MM.1S (cell line): ENCODE measurements around the gene SMIM26.
A peak's percentile ranks its signal among the peaks of the same experiment; 100 is the strongest.
"Not testable (repeated sequence)": the region's sequence is repeated elsewhere in the genome, so short reads cannot be mapped to it uniquely, and the experiment has no call there.

ENCODE experiments used
- DNase-seq: peaks from one replicate; pipeline ENCODE4 v3.0.0-alpha.2; 2015
- H2AFZ ChIP-seq: fragments of 300-600 bp; sonication (generic); 2 replicates; pipeline ENCODE4 v1.6.0; 2016; ENCODE audit warnings: antibody characterized with exemption, low read length
- H3F3A ChIP-seq: fragments of 300-600 bp; sonication (generic); 2 replicates; pipeline ENCODE4 v1.6.1; 2016; ENCODE audit warnings: mild to moderate bottlenecking, antibody characterized with exemption, low read length, moderate library complexity, mixed read lengths; ENCODE audit not compliant: insufficient read depth
- H3K27ac ChIP-seq: fragments of 300-600 bp; sonication (generic); 2 replicates; pipeline ENCODE4 v1.5.1; 2016; ENCODE audit warnings: mild to moderate bottlenecking, low read length
- H3K27me3 ChIP-seq: fragments of 300-600 bp; sonication (generic); replicated peaks from 2 replicates; pipeline ENCODE4 v1.6.0; 2016; ENCODE audit warnings: low read length; ENCODE audit not compliant: insufficient read depth
- H3K36me3 ChIP-seq: fragments of 300-600 bp; sonication (generic); replicated peaks from 2 replicates; pipeline ENCODE4 v1.6.1; 2016; ENCODE audit warnings: mild to moderate bottlenecking, low read length, mixed read lengths; ENCODE audit not compliant: insufficient read depth
- H3K4me1 ChIP-seq: fragments of 300-600 bp; sonication (generic); 2 replicates; pipeline ENCODE4 v1.6.1; 2016; ENCODE audit warnings: low read length, mixed read lengths
- H3K4me2 ChIP-seq: fragments of 300-600 bp; sonication (generic); 2 replicates; pipeline ENCODE4 v1.6.0; 2016; ENCODE audit warnings: low read depth, low read length
- H3K4me3 ChIP-seq: fragments of 300-600 bp; sonication (generic); 2 replicates; pipeline ENCODE4 v1.5.1; 2016; ENCODE audit warnings: low read length, mixed read lengths
- H3K79me2 ChIP-seq: fragments of 300-600 bp; sonication (generic); 2 replicates; pipeline ENCODE4 v1.6.1; 2016; ENCODE audit warnings: mixed run types, low read length, mixed read lengths
- H3K9ac ChIP-seq: fragments of 300-600 bp; sonication (generic); 2 replicates; pipeline ENCODE4 v1.6.1; 2016; ENCODE audit warnings: low read length, mixed read lengths
- H3K9me2 ChIP-seq: fragments of 300-600 bp; sonication (generic); replicated peaks from 2 replicates; pipeline ENCODE4 v1.6.1; 2016; ENCODE audit warnings: mild to moderate bottlenecking, low read length, mixed read lengths; ENCODE audit not compliant: insufficient read depth
- H3K9me3 ChIP-seq: fragments of 300-600 bp; sonication (generic); replicated peaks from 2 replicates; pipeline ENCODE4 v1.6.1; 2016; ENCODE audit warnings: mild to moderate bottlenecking, low read length, mixed read lengths; ENCODE audit not compliant: insufficient read depth
- H4K20me1 ChIP-seq: fragments of 300-600 bp; sonication (generic); 2 replicates; pipeline ENCODE4 v1.6.1; 2016; ENCODE audit warnings: mild to moderate bottlenecking, low read length, moderate library complexity, mixed read lengths; ENCODE audit not compliant: insufficient read depth
- CTCF ChIP-seq: fragments of 300-600 bp; sonication (generic); IDR thresholded peaks from 2 replicates; pipeline ENCODE4 v1.5.1; 2016; ENCODE audit warnings: antibody characterized with exemption, low read length, mixed read lengths
- EZH2 ChIP-seq: fragments of 300-600 bp; sonication (generic); optimal IDR thresholded peaks from 2 replicates; pipeline ENCODE3; 2017; ENCODE audit warnings: low read depth, mild to moderate bottlenecking, antibody characterized with exemption, low read length, mixed read lengths
- EZH2phosphoT487 ChIP-seq: fragments of 300-600 bp; sonication (generic); IDR thresholded peaks from 2 replicates; pipeline ENCODE4 v1.6.1; 2018; ENCODE audit warnings: antibody characterized with exemption, low read length

The SMIM26 gene

GRCh38 chr20:18566892-18567738 is at the start of gene SMIM26:
SMIM26 (plus strand) TSS chr20:18567432; CDS start chr20:18567479, 47 bp downstream.
- H3K27ac ChIP-seq = peak within 1 kb of the TSS; percentile 53; the same call in 1 of the 2 replicates
- H4K20me1 ChIP-seq = no peaks in the 10 kb centered on the region
- H3K36me3 ChIP-seq = no peaks in the 10 kb centered on the region
- no peaks in the 10 kb centered on the region for H3K9me3 ChIP-seq
- no peaks in the 10 kb centered on the region for H3K27me3 ChIP-seq
- H2AFZ ChIP-seq = peak within 1 kb of the TSS; percentile 96
- no peaks in the 10 kb centered on the region for H3K9me2 ChIP-seq
- peak; percentile 98 for DNase-seq
- H3K4me3 ChIP-seq = peak within 1 kb of the TSS; percentile 93
- peaks cover 21% of the 10 kb centered on the region for H3F3A ChIP-seq
- H3K9ac ChIP-seq = peak within 1 kb of the TSS; percentile 89
- no peak for TF ChIP-seq EZH2phosphoT487
- TF ChIP-seq CTCF = no peak
- TF ChIP-seq EZH2 = no peak
- H3K4me2 ChIP-seq = peak within 1 kb of the TSS; percentile 89
- H3K79me2 ChIP-seq = peaks cover 21% of the 10 kb centered on the region
- peaks cover 4% of the 10 kb centered on the region; the same call in 1 of the 2 replicates for H3K4me1 ChIP-seq

- DNase-seq, H3K4me1 ChIP-seq, H3K9me3 ChIP-seq, H2AFZ ChIP-seq, H3K9ac ChIP-seq, H3K4me3 ChIP-seq, H3K4me2 ChIP-seq, H3K27me3 ChIP-seq, H4K20me1 ChIP-seq, H3K27ac ChIP-seq, H3F3A ChIP-seq, H3K9me2 ChIP-seq: not testable (repeated sequence)
- Histone ChIP-seq H3K79me2 (peaks cover 13% of the 10 kb centered on the region), H3K36me3 (peaks cover 17% of the 10 kb centered on the region; the same call in 1 of the 2 replicates)
These were observed 45.2 kb upstream of the SMIM26 start for GRCh38 chr20:18522066-18522465.

GRCh38 chr20:18523066-18523465 is 44.2 kb upstream of the SMIM26 start:
- Histone ChIP-seq H3F3A (no peaks in the 10 kb centered on the region), H3K27me3 (no peaks in the 10 kb centered on the region), H3K27ac (no peak overlapping the region), H3K4me3 (no peak overlapping the region), H3K4me2 (no peak overlapping the region), H3K9ac (no peak overlapping the region), H3K9me3 (no peaks in the 10 kb centered on the region), H3K4me1 (no peaks in the 10 kb centered on the region), H2AFZ (no peak overlapping the region), H4K20me1 (no peaks in the 10 kb centered on the region), H3K36me3 (peaks cover 23% of the 10 kb centered on the region; the same call in 1 of the 2 replicates), H3K9me2 (no peaks in the 10 kb centered on the region), H3K79me2 (peaks cover 4% of the 10 kb centered on the region)
- TF ChIP-seq EZH2 = no peak
- no peak for TF ChIP-seq CTCF
- TF ChIP-seq EZH2phosphoT487 = no peak
- DNase-seq = no peak

GRCh38 chr20:18524646-18525045 is 42.6 kb upstream of the SMIM26 start:
- TF ChIP-seq EZH2phosphoT487 = no peak
- no peak for TF ChIP-seq EZH2
- TF ChIP-seq CTCF = no peak
- H3F3A ChIP-seq = no peaks in the 10 kb centered on the region
- DNase-seq = no peak
- H3K9me3 ChIP-seq = no peaks in the 10 kb centered on the region
- H2AFZ ChIP-seq = no peak overlapping the region
- no peaks in the 10 kb centered on the region for H4K20me1 ChIP-seq
- no peaks in the 10 kb centered on the region for H3K9me2 ChIP-seq
- H3K36me3 ChIP-seq = peaks cover 32% of the 10 kb centered on the region; the same call in 1 of the 2 replicates
- H3K4me1 ChIP-seq = no peaks in the 10 kb centered on the region
- H3K9ac ChIP-seq = no peak overlapping the region
- no peak overlapping the region for H3K4me3 ChIP-seq
- no peak overlapping the region for H3K4me2 ChIP-seq
- no peaks in the 10 kb centered on the region; the same call in 1 of the 2 replicates for H3K79me2 ChIP-seq
- H3K27me3 ChIP-seq = no peaks in the 10 kb centered on the region
- H3K27ac ChIP-seq = no peak overlapping the region

GRCh38 chr20:18526761-18527160 is 40.5 kb upstream of the SMIM26 start:
- not testable (repeated sequence) for H3K27ac ChIP-seq, H4K20me1 ChIP-seq
- peaks cover 39% of the 10 kb centered on the region for H3K36me3 ChIP-seq

More at GRCh38 chr20:18526761-18527160, 40.5 kb upstream of the SMIM26 start:
- H3K9me3 ChIP-seq, H3K4me1 ChIP-seq, H3F3A ChIP-seq, H3K79me2 ChIP-seq, H3K9ac ChIP-seq, H3K4me2 ChIP-seq, H2AFZ ChIP-seq, H3K4me3 ChIP-seq, H3K9me2 ChIP-seq, H3K27me3 ChIP-seq, DNase-seq: not testable (repeated sequence)
